Suprapubic skin (tissue), 4 donors: Measurements from ENCODE around the gene MYH7. TPM values are rescaled to one million over a fixed set of nuclear protein-coding genes. Genes with fewer than 3 reads are reported as not detected.

Experiments used
- DNase-seq, 2 donors: peaks; one replicate each; pipeline ENCODE4 v3.0.0-alpha.2; 2019; ENCODE audit warnings: low spot score in 2 of 2
- H3K27ac ChIP-seq: fragments of 200-600 bp; sonication (generic); one replicate; pipeline ENCODE4 v1.5.1; 2019
- H3K27me3 ChIP-seq: fragments of 200-600 bp; sonication (generic); one replicate; pipeline ENCODE4 v1.5.1; 2019
- H3K36me3 ChIP-seq: fragments of 200-600 bp; sonication (generic); one replicate; pipeline ENCODE4 v1.5.1; 2019
- H3K4me1 ChIP-seq: fragments of 200-600 bp; sonication (generic); one replicate; pipeline ENCODE4 v1.5.1; 2019
- H3K4me3 ChIP-seq: fragments of 200-600 bp; sonication (generic); one replicate; pipeline ENCODE4 v1.5.1; 2019; ENCODE audit warnings: mild to moderate bottlenecking
- H3K9me3 ChIP-seq: fragments of 200-600 bp; sonication (generic); one replicate; pipeline ENCODE4 v1.5.1; 2019
- EP300 ChIP-seq: sonication (generic); formaldehyde crosslinking; IDR thresholded peaks from one replicate; pipeline ENCODE4 v1.6.1; 2017; ENCODE audit warnings: antibody characterized with exemption
- POLR2A ChIP-seq, 2 donors: fragments of 450-650 bp; IDR thresholded peaks; one replicate each; pipeline ENCODE4 v1.6.1; 2017; ENCODE audit warnings: antibody characterized with exemption in 2 of 2, mild to moderate bottlenecking in 2 of 2, moderate library complexity in 2 of 2
- POLR2AphosphoS5 ChIP-seq, 3 donors: sonication (generic); formaldehyde crosslinking; IDR thresholded peaks; one replicate each; pipeline ENCODE4 v1.6.1; 2017; ENCODE audit warnings: antibody characterized with exemption in 3 of 3
- WGBS: methylation state at CpG from one replicate; pipeline ENCODE4 v1.1.5; 2018; 5-methylcytosine and 5-hydroxymethylcytosine counted together
- total RNA-seq, 4 donors: library from RNA; depleted of rRNA; stranded (reverse); fragments of >200 nt; gene quantifications; one replicate each; pipeline ENCODE4 v1.1.0, GENCODE V29; 2016
- TF ChIP-seq, protein P1 (sequence below), 2 donors: fragments of 200-600 bp in 1 of 2; fragments of 450-650 bp in 1 of 2; sonication (generic) in 1 of 2; IDR thresholded peaks; one replicate each; pipeline ENCODE4 v1.5.1; 2016 to 2019; ENCODE audit warnings: antibody characterized with exemption in 2 of 2, mild to moderate bottlenecking in 1 of 2, moderate library complexity in 1 of 2

The MYH7 gene
- total RNA-seq, 4 donors from 2014 or later = not detected

DNA sequence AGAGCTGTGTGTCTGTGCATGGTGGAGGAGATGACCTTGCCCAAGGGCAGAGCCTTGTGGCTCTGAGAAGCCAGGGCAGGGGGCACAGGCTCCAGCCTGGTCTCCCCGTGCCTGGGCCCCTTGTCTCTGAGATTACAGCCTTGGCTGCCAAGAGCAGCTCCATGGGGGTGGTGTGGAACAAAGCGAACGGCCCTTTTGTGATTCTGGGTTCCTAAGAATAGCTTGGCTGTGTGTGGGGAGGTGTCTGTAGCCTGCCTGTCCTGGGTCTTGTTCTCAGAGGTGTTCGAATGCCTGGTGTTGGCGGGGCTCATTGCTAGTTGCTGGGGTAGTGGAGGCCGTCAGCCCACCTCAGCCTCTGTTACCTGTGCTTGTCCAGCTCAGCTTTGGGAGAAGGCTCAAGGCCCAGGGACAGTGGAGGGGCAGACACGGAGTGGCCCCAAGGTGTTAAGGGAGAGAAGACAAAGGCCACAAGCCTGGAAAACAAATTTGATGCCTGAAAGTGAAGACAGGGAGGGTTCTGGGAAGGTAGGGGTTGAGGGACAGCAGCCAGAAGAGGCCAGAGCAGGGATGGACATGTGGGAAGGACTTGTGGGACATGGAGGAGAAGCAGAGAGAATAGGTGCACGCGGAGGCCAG, 7.4 kb upstream of the MYH7 start:
- Histone ChIP-seq H3K4me1 (peaks cover 13% of the 10 kb centered on the region), H3K27me3 (no peaks in the 10 kb centered on the region), H3K27ac (no peak overlapping the region), H3K9me3 (no peaks in the 10 kb centered on the region), H3K36me3 (no peaks in the 10 kb centered on the region), H3K4me3 (no peak overlapping the region)
- 94% methylated on average over 6 of the region's 9 CpGs for WGBS
- DNase-seq = no peak
- no peak for TF ChIP-seq POLR2AphosphoS5 (IDR thresholded peaks at IDR 0.05)
- no peak for TF ChIP-seq EP300
- TF ChIP-seq POLR2A (IDR thresholded peaks at IDR 0.05) = no peak

DNA sequence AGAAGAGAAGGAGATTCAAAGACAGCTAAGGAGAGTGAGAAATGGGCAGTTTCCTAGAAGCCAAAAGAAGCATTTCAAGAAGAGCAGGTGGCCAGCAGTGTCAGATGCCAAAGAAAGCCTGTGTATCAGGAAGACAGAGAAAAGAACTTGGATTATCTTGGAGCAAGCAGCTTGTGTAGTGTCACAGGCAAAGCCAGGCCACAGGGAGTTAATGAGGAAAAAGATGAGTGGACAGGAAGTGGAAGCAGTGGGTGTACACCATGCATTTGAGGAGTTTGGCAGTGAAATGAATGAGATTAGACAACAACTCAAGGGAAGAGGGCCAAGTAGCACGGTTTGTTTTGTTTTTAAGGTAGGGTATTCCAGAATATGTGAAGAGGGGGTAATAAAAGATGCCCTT, 5.6 kb upstream of the MYH7 start:
- Histone ChIP-seq H3K9me3 (no peaks in the 10 kb centered on the region), H3K4me1 (peaks cover 5% of the 10 kb centered on the region), H3K4me3 (no peak overlapping the region), H3K27ac (no peak overlapping the region), H3K27me3 (no peaks in the 10 kb centered on the region), H3K36me3 (no peaks in the 10 kb centered on the region)
- WGBS = 4% methylated on average over 1 of the region's 1 CpG
- TF ChIP-seq EP300 = no peak
- DNase-seq = no peak

- H3K4me3 ChIP-seq = no peak overlapping the region
- 91% methylated on average over 6 of the region's 6 CpGs for WGBS
- TF ChIP-seq POLR2A (IDR thresholded peaks at IDR 0.05) = no peak
- TF ChIP-seq EP300 = no peak
- no peak for TF ChIP-seq POLR2AphosphoS5 (IDR thresholded peaks at IDR 0.05)
- TF ChIP-seq, protein P1, sequence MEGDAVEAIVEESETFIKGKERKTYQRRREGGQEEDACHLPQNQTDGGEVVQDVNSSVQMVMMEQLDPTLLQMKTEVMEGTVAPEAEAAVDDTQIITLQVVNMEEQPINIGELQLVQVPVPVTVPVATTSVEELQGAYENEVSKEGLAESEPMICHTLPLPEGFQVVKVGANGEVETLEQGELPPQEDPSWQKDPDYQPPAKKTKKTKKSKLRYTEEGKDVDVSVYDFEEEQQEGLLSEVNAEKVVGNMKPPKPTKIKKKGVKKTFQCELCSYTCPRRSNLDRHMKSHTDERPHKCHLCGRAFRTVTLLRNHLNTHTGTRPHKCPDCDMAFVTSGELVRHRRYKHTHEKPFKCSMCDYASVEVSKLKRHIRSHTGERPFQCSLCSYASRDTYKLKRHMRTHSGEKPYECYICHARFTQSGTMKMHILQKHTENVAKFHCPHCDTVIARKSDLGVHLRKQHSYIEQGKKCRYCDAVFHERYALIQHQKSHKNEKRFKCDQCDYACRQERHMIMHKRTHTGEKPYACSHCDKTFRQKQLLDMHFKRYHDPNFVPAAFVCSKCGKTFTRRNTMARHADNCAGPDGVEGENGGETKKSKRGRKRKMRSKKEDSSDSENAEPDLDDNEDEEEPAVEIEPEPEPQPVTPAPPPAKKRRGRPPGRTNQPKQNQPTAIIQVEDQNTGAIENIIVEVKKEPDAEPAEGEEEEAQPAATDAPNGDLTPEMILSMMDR (IDR thresholded peaks at IDR 0.05) = no peak
- no peak overlapping the region for H3K27ac ChIP-seq
- no peaks in the 10 kb centered on the region for H3K4me1 ChIP-seq
- no peaks in the 10 kb centered on the region for H3K27me3 ChIP-seq
- DNase-seq = peak in 1 of 2 donors; percentile 33
- no peaks in the 10 kb centered on the region for H3K9me3 ChIP-seq
- H3K36me3 ChIP-seq = no peaks in the 10 kb centered on the region
Observed at GRCh38 chr14:23439107-23439835, 3.8 kb upstream of the MYH7 start.

DNA sequence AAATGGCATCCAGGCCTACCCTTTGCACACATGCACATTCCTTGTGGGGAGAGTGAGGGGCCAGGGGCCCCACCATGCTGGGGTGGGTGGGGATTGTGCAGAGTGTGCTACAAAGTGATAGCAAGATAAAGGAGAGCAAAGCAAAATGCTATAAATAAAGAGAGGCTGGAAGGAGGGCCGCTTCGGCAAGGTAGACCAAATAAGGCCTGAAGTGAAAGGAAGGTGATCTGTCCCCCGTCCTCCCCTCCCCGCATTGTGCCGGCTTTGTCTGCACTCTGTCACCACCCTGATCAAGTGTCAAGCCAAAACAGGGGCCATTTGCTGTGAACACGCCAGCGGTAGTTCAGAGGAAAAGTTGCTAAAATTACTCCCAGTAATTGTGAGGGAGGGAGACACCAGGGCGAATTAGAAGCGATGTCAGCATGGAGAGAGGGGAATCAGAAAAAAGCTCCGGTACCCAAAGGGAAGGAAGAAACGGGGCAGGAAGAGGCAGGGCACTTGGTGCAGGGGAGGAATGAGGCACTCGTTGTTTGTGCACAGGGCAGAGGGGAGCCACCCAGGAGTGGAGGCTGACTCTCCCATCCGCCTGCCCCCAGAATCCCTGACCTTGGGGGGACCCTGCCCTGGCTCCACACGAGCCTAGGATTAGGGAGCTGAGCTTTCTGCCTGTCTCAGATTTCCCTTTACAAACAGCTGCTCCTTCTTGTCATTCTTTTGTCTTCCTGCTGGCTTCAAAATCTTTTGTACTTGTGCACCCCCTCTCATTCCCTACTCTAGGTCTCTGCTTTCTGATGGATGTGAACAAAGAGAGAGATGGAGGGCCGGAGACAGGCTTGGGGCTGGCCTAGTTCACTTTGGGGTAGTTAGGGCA, 2.9 kb upstream of the MYH7 start:
- no peaks in the 10 kb centered on the region for H3K27me3 ChIP-seq
- H3K36me3 ChIP-seq = no peaks in the 10 kb centered on the region
- no peak overlapping the region for H3K27ac ChIP-seq
- H3K4me3 ChIP-seq = no peak overlapping the region
- peak in 1 of 2 donors; percentile 40 for DNase-seq
- H3K9me3 ChIP-seq = no peaks in the 10 kb centered on the region
- H3K4me1 ChIP-seq = no peaks in the 10 kb centered on the region
- 63% methylated on average over 15 of the region's 15 CpGs for WGBS
- no peak for TF ChIP-seq POLR2AphosphoS5 (IDR thresholded peaks at IDR 0.05)
- no peak for TF ChIP-seq EP300
- no peak for TF ChIP-seq POLR2A (IDR thresholded peaks at IDR 0.05)
- TF ChIP-seq, protein P1 (IDR thresholded peaks at IDR 0.05) = no peak

- no peaks in the 10 kb centered on the region for H3K9me3 ChIP-seq
- TF ChIP-seq POLR2AphosphoS5 (IDR thresholded peaks at IDR 0.05) (no peak), POLR2A (IDR thresholded peaks at IDR 0.05) (no peak)
- peak in 1 of 2 donors; percentile 40 for DNase-seq
- no peak overlapping the region for H3K27ac ChIP-seq
- no peaks in the 10 kb centered on the region for H3K27me3 ChIP-seq
- H3K36me3 ChIP-seq = no peaks in the 10 kb centered on the region
- WGBS = 87% methylated on average over 6 of the region's 8 CpGs
- H3K4me1 ChIP-seq = no peaks in the 10 kb centered on the region
- H3K4me3 ChIP-seq = no peak overlapping the region
Observed at GRCh38 chr14:23437133-23438100, 2.0 kb upstream of the MYH7 start.
